Colonic mucosa (tissue), 4 donors: ENCODE measurements around the gene PHF21A. TPM values are rescaled to one million over a fixed set of nuclear protein-coding genes. Genes with fewer than 3 reads are reported as not detected.

Source experiments
- DNase-seq: peaks from one replicate; pipeline ENCODE4 v3.0.0-alpha.2; 2020
- H3K27ac ChIP-seq: fragments of 200-600 bp; one replicate; pipeline ENCODE4 v1.8.0; 2021
- H3K27me3 ChIP-seq: fragments of 200-600 bp; one replicate; pipeline ENCODE4 v1.8.0; 2021
- H3K36me3 ChIP-seq: fragments of 200-600 bp; one replicate; pipeline ENCODE4 v1.8.0; 2021
- H3K4me1 ChIP-seq: fragments of 200-600 bp; one replicate; pipeline ENCODE4 v1.8.0; 2021; ENCODE audit warnings: mild to moderate bottlenecking
- H3K4me3 ChIP-seq: fragments of 200-600 bp; one replicate; pipeline ENCODE4 v1.8.0; 2021
- H3K9ac ChIP-seq, 2 donors: one replicate each; pipeline ENCODE4 v1.7.0; 2013; ENCODE audit warnings: control low read depth in 2 of 2, low read depth in 2 of 2, low read length in 2 of 2
- H3K9me3 ChIP-seq: fragments of 200-600 bp; one replicate; pipeline ENCODE4 v1.8.0; 2021
- intact Hi-C: fragments of 100-400 bp; cut with DNase I; formaldehyde crosslinking; loops from one replicate; pipeline ENCODE4 v1.14.1; 2022
- total RNA-seq, 2 donors: library from RNA; stranded (reverse); fragmentation: NEBNext Ultra II Directional in 1 of 2; extraction: Animal tissue kit (Norgen Biotek cat#: 25700) in 1 of 2; gene quantifications; one replicate each; pipeline ENCODE4 v1.2.1, GENCODE V29; 2021
- TF ChIP-seq, protein P1 (sequence below): fragments of 200-600 bp; IDR thresholded peaks from one replicate; pipeline ENCODE4 v1.8.0; 2022; ENCODE audit warnings: antibody characterized with exemption, mild to moderate bottlenecking
- donor health status: healthy.
- donor health status: DM: no; HTN: no; CAD: no.
- donor health status: DM: no; HTN: no; CAD: no.

PHF21A gene
- total RNA-seq, 2 donors from 2014 or later: 17.0 to 19.1 TPM

DNA sequence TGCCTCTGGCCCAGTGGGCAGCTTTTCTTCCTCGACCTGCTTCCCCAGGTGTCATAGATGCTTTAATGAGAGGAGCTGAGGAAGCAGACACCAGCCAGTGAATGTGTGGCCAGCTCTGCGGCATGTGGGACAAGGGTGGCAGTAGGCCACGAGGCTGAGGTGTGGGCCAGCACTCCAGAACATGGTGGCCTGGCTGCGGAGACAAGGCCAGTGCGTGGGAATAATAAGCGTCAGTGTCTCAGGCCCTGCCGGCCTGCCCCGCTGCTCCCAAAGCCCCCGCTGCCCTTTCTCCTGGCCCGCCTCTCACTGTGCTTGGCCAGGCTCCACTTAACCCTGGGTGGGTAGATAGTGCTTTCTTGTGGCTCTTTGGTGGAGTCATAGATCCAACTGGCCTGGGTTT is 233.7 kb downstream of the PHF21A start:
- Histone ChIP-seq H3K27me3 (no peaks in the 10 kb centered on the region), H3K27ac (no peak overlapping the region), H3K36me3 (no peaks in the 10 kb centered on the region), H3K4me1 (peaks cover 4% of the 10 kb centered on the region), H3K9me3 (no peaks in the 10 kb centered on the region), H3K4me3 (no peak overlapping the region), H3K9ac (no peak overlapping the region)
- TF ChIP-seq, protein P1, sequence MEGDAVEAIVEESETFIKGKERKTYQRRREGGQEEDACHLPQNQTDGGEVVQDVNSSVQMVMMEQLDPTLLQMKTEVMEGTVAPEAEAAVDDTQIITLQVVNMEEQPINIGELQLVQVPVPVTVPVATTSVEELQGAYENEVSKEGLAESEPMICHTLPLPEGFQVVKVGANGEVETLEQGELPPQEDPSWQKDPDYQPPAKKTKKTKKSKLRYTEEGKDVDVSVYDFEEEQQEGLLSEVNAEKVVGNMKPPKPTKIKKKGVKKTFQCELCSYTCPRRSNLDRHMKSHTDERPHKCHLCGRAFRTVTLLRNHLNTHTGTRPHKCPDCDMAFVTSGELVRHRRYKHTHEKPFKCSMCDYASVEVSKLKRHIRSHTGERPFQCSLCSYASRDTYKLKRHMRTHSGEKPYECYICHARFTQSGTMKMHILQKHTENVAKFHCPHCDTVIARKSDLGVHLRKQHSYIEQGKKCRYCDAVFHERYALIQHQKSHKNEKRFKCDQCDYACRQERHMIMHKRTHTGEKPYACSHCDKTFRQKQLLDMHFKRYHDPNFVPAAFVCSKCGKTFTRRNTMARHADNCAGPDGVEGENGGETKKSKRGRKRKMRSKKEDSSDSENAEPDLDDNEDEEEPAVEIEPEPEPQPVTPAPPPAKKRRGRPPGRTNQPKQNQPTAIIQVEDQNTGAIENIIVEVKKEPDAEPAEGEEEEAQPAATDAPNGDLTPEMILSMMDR: no peak
- no peak for DNase-seq
- intact Hi-C loops: no loop called here

DNA sequence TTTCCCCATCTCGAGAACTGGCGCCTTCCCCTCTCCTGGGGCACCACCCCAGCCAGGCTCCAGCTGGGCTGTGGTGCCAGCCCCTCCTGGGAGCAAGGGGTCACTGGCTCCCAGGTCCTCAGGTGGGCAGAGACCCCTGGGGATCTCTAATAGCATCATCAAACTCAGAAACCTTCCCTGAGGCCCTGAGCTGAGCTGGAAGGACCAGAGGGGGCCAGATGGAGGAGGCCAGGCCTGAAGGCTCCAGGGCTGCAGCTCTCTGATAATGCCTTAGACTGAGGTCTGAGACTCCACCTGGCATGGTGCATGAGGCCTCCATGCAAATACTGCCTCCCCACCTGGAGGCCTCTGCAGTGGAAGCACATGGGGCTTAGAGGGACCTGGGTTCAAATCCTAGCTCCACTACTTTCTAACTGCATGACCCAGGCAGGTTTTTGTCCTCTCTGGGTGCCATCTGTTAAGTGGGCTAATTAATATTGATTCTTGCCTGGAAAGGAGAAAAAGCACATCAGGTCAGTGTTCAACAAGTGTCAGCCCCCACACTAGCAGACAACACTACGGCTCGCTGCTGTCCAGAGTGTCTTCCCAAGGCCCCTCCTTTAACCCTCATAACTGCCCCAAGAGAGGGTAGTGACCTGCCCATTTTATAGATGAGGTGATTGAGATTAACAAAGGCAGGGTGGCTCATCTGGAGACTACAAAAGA is 234.3 kb downstream of the PHF21A start:
- TF ChIP-seq, protein P1: no peak
- intact Hi-C loops: no loop called here

DNA sequence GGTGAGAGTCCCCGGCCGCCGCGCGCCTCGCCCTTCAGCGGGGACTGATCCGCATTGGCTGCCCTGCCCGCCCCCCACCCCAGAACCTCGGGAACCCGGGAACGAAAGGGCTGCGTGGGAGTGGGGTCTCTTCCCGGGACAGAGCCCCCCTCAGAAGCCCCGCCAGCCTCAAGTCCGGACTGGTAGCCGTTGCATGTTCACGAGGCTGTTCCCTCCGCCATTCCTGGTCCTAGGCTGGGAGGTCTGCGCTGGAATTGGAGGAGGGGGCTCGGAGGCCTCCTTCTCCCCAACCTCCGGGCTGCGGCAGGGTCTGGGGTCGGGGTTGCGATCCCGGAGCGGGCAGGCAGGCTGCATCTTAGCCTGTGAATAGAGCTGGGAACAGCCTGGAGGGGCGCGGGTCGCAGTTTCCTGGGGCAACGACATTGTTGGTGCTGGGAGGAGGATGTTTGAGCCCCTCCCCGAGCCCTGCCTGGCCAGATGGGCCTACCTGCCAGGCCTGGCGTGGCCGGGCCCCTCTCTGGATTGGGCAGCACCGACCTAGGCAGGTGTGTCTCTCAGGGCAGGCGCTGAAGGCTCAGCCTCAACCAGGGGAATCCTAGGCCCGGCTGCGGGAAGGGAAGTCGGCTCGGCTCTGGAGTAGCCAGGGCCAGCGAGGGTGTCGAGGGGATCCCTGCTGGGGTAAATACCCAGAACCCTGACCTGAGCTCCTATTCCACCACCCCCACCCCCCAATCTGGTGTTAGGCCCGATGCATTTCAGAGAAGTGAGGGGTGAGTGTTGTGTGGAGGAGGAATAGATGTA is 235.1 kb downstream of the PHF21A start:
- Histone ChIP-seq H3K9ac (no peak overlapping the region), H3K27me3 (no peaks in the 10 kb centered on the region), H3K9me3 (no peaks in the 10 kb centered on the region), H3K27ac (no peak overlapping the region), H3K36me3 (no peaks in the 10 kb centered on the region), H3K4me1 (peaks cover 4% of the 10 kb centered on the region), H3K4me3 (peak overlapping the region; percentile 45)
- DNase-seq: no peak
- TF ChIP-seq, protein P1: no peak
- intact Hi-C loops: no loop called here

More for the DNA sequence above, 234.3 kb downstream of the PHF21A start:
- Histone ChIP-seq H3K9me3 (no peaks in the 10 kb centered on the region), H3K27ac (no peak overlapping the region), H3K36me3 (no peaks in the 10 kb centered on the region), H3K9ac (no peak overlapping the region), H3K27me3 (no peaks in the 10 kb centered on the region), H3K4me3 (no peak overlapping the region), H3K4me1 (peaks cover 4% of the 10 kb centered on the region)
- no peak for DNase-seq

DNA sequence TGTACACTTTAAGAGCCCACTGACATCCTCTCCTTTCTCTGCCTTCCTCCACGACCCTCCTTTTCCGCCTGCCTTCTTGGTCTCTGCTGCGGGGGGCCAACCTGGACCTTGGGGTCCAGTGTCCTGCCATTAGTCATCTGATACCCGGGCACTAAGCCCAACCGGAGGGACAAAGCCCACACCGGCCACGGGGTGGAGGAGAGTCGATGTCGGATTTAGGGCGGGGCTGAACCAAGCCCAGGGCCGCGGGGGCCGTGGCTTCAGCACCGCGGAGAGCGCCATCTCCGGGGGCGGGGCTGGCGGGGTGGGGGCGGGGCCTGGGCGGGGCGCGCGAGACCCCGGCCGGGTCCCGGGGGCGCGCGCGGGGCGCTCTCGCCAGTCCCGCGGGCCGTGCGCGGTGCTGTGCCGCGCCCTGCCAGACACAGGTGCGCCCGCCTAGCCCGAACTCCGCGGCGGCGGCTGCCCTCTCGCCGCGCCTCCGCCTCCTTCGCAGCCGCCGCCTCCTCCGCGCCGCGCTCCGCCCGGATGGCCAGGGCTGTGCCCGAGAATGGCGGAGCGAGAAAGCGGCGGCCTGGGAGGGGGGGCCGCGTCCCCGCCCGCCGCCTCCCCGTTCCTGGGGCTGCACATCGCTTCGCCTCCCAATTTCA is 235.9 kb downstream of the PHF21A start, which contains the start of gene MAPK8IP1:
MAPK8IP1 (plus strand) TSS at position 378 of the 647 bp plus-strand sequence; CDS start at position 548, 170 bp downstream.
- DNase-seq: peak; percentile 59
- no peaks in the 10 kb centered on the region for H3K27me3 ChIP-seq
- TF ChIP-seq, protein P1: no peak
- no peak within 1 kb of the TSS for H3K27ac ChIP-seq
- no peak within 1 kb of the TSS for H3K9ac ChIP-seq
- intact Hi-C loops: no loop called here
- H3K36me3 ChIP-seq: no peaks in the 10 kb centered on the region
- peaks cover 4% of the 10 kb centered on the region for H3K4me1 ChIP-seq
- H3K9me3 ChIP-seq: no peaks in the 10 kb centered on the region
- H3K4me3 ChIP-seq: peak within 1 kb of the TSS; percentile 45

DNA sequence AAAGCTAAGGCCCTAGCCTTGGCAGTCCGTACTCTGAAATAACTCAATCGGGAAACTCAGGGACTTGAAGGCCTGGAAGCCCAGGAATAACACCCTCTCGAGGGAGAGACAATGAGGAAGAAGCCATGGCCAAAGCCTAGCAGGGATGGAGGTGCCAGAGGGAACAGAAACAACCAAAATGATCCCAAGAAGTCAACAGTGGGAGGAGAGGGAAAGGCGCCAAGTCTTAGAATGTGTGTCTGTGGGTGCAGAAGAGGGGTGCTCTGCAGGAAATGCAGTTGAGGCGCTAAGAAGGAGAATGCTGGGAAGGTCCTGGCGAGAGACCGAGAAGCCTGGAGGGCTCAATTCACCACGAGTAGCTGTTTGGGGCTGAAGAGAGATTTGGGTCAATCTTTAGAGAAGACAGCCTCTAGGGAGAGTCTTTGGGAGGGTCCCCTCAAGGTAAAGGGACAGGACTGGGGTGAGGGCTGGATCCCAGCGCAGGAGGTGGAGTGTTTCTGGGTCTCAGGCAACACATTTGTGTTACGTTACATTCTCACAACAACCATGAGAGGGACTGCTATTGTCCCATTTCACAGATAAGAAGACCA is 236.6 kb downstream of the PHF21A start:
- Histone ChIP-seq H3K27me3 (no peaks in the 10 kb centered on the region), H3K9ac (no peak overlapping the region), H3K36me3 (no peaks in the 10 kb centered on the region), H3K27ac (no peak overlapping the region), H3K4me3 (no peak overlapping the region), H3K4me1 (peaks cover 4% of the 10 kb centered on the region), H3K9me3 (no peaks in the 10 kb centered on the region)
- TF ChIP-seq, protein P1: no peak
- no peak for DNase-seq
- intact Hi-C loops: no loop called here
